ENCODE measurements around the gene RASIP1. TPM values are rescaled to one million over a fixed set of nuclear protein-coding genes. Genes with fewer than 3 reads are reported as not detected.

RASIP1 gene
- total RNA-seq, 4 donors from 2014 or later = 3.0 to 11.1 (median 7.0) TPM

- intact Hi-C loops (cut with DNase I; ENCODE audit: low total_unique reads) (loop anchor here (5.0 kb wide), 1 partner anchor 91 kb away; the partner anchor contains the start of gene CA11), in situ Hi-C loops (cut with MboI; ENCODE audit: low pct_ligation_motif_present in 1 of 4, low pct_unique_long_range_greater_than_20kb in 1 of 4, low sequenced_read_pairs in 3 of 4) (no loop called here)
- peak; percentile 97 for DNase-seq
- peaks cover 0 to 30% (median 11%) of the 10 kb centered on the region in 4 donors for H3K4me1 ChIP-seq
- H3K36me3 ChIP-seq = no peaks in the 10 kb centered on the region
- peaks cover 20% of the 10 kb centered on the region for H3K27me3 ChIP-seq
- H3K9me3 ChIP-seq = no peaks in the 10 kb centered on the region
- H3K4me3 ChIP-seq = peak overlapping the region; percentile 32 to 60 (median 45)
- peak overlapping the region; percentile 68 to 75 (median 69) for H3K27ac ChIP-seq
- TF ChIP-seq, protein P1, sequence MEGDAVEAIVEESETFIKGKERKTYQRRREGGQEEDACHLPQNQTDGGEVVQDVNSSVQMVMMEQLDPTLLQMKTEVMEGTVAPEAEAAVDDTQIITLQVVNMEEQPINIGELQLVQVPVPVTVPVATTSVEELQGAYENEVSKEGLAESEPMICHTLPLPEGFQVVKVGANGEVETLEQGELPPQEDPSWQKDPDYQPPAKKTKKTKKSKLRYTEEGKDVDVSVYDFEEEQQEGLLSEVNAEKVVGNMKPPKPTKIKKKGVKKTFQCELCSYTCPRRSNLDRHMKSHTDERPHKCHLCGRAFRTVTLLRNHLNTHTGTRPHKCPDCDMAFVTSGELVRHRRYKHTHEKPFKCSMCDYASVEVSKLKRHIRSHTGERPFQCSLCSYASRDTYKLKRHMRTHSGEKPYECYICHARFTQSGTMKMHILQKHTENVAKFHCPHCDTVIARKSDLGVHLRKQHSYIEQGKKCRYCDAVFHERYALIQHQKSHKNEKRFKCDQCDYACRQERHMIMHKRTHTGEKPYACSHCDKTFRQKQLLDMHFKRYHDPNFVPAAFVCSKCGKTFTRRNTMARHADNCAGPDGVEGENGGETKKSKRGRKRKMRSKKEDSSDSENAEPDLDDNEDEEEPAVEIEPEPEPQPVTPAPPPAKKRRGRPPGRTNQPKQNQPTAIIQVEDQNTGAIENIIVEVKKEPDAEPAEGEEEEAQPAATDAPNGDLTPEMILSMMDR (IDR thresholded peaks at IDR 0.05) = peak in 3 of 5 experiments; percentile 23 to 43 (median 37)
- TF ChIP-seq POLR2AphosphoS5 (IDR thresholded peaks at IDR 0.05) (peak in 1 of 3 donors; percentile 18), EP300 (IDR thresholded peaks at IDR 0.05; ENCODE audit: low read depth) (no peak), POLR2A (IDR thresholded peaks at IDR 0.05) (no peak)
- WGBS, 2 donors (ENCODE audit: low coverage in 1 of 2) = 2% methylated on average over 43 of the region's 96 CpGs; no CpG with 5 or more reads in 1 of the 2 donors
These were observed 1.6 kb downstream of the RASIP1 start for GRCh38 chr19:48738557-48739403.

DNA sequence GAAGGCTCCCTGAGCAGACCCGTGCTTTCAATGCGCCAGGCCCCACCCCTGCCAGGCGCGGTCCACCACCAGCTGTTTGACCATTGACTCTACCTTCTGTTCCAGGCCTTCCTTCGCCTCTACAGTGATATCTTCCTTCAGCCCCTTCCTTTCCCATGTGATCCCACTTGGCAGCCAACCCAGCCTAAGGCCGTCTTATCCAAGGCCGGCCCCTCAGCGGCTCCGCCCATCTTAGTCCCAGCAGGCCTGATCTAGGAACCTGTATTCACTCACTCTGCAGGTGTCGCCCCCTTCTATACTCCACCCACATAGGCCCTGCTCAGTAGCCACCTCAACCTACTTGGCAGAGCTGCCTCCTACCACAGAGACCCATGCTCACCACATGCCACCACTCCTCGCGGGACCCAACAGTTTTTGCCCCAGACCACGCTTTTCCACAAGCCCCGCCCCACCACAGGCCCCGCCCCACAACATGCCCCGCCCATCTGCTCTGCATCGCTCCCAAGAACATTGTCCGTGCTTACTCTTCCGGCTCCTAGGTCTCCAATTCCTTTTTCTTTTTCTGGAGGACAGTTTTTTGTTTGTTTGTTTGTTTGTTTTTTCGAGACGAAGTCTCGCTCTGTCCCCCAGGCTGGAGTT lies 2.9 kb downstream of the RASIP1 start:
- no peak for DNase-seq
- H3K27me3 ChIP-seq = peaks cover 20% of the 10 kb centered on the region
- H3K9me3 ChIP-seq = no peaks in the 10 kb centered on the region
- WGBS, 2 donors (ENCODE audit: low coverage in 1 of 2) = 55 to 76% methylated on average over 10 to 22 of the region's 22 CpGs
- in situ Hi-C loops (cut with MboI; ENCODE audit: low pct_ligation_motif_present in 1 of 4, low pct_unique_long_range_greater_than_20kb in 1 of 4, low sequenced_read_pairs in 3 of 4) (no loop called here), intact Hi-C loops (cut with DNase I; ENCODE audit: low total_unique reads) (loop anchor here (5.0 kb wide), 1 partner anchor 90 kb away; the partner anchor contains the start of gene CA11)
- peaks cover 0 to 30% (median 11%) of the 10 kb centered on the region in 4 donors for H3K4me1 ChIP-seq
- TF ChIP-seq EP300 (IDR thresholded peaks at IDR 0.05; ENCODE audit: low read depth) (no peak), POLR2AphosphoS5 (IDR thresholded peaks at IDR 0.05) (no peak), POLR2A (IDR thresholded peaks at IDR 0.05) (no peak)
- TF ChIP-seq, protein P1 (IDR thresholded peaks at IDR 0.05) = no peak
- no peak overlapping the region for H3K4me3 ChIP-seq
- no peak overlapping the region for H3K27ac ChIP-seq
- H3K36me3 ChIP-seq = no peaks in the 10 kb centered on the region

- Histone ChIP-seq H3K27me3 (peaks cover 22% of the 10 kb centered on the region), H3K36me3 (no peaks in the 10 kb centered on the region), H3K9me3 (no peaks in the 10 kb centered on the region), H3K4me1 (peaks cover 0 to 18% (median 11%) of the 10 kb centered on the region in 4 donors), H3K27ac (no peak overlapping the region), H3K4me3 (peak overlapping the region in 2 of 4 donors; percentile 18 to 21)
- TF ChIP-seq EP300 (IDR thresholded peaks at IDR 0.05; ENCODE audit: low read depth) (no peak), POLR2A (IDR thresholded peaks at IDR 0.05) (no peak), POLR2AphosphoS5 (IDR thresholded peaks at IDR 0.05) (no peak)
- TF ChIP-seq, protein P1 (IDR thresholded peaks at IDR 0.05) = no peak
- 19% methylated on average over 33 of the region's 38 CpGs; no CpG with 5 or more reads in 1 of the 2 donors for WGBS, 2 donors (ENCODE audit: low coverage in 1 of 2)
- peak; percentile 49 for DNase-seq
- intact Hi-C loops (cut with DNase I; ENCODE audit: low total_unique reads) (loop anchor here (5.0 kb wide), 1 partner anchor 88 kb away; the partner anchor contains the start of gene CA11), in situ Hi-C loops (cut with MboI; ENCODE audit: low pct_ligation_motif_present in 1 of 4, low pct_unique_long_range_greater_than_20kb in 1 of 4, low sequenced_read_pairs in 3 of 4) (no loop called here)
These were observed 5.3 kb downstream of the RASIP1 start for GRCh38 chr19:48735031-48735615.

All from transverse colon (tissue), 4 donors.